GM12891 (cell line): ENCODE data around the gene PKHD1.

Experiments
- POLR2A ChIP-seq: IDR thresholded peaks from 2 replicates; pipeline ENCODE4 v1.6.1; 2011; ENCODE audit warnings: low read depth, low read length, control low read depth
- POLR2AphosphoS5 ChIP-seq: IDR thresholded peaks from 2 replicates; pipeline ENCODE4 v1.6.1; 2011; ENCODE audit warnings: low read depth, low read length, control low read depth

- TF ChIP-seq POLR2A (no peak), POLR2AphosphoS5 (no peak)
Measured at GRCh38 chr6:52013035-52013434, 74.4 kb downstream of the PKHD1 start.
